GM12875 (cell line): ENCODE data around the gene CSN2.

Experiments
- H3K4me3 ChIP-seq: one replicate; pipeline ENCODE4 v1.5.1; 2011; ENCODE audit warnings: low read depth, low read length, control low read depth
- CTCF ChIP-seq: IDR thresholded peaks from 2 replicates; pipeline ENCODE4 v1.5.1; 2011; ENCODE audit warnings: low read depth, mild to moderate bottlenecking, control low read depth, inconsistent platforms, low read length, moderate library complexity, borderline replicate concordance; ENCODE audit not compliant: insufficient read depth

CSN2 gene

GRCh38 chr4:69965628-69966027, at the start of gene CSN2:
Gene CSN2, minus strand, starts transcription at chr4:69965728. Its CDS starts 4,733 bp downstream, at chr4:69960995.
- TF ChIP-seq CTCF, result no peak
- H3K4me3 ChIP-seq, result no peak within 1 kb of the TSS

GRCh38 chr4:70008771-70009170, 43.2 kb upstream of the CSN2 start:
- no peak for TF ChIP-seq CTCF
- H3K4me3 ChIP-seq, result no peak overlapping the region

GRCh38 chr4:70002507-70002906, 37.0 kb upstream of the CSN2 start:
- no peak overlapping the region for H3K4me3 ChIP-seq
- no peak for TF ChIP-seq CTCF

- no peak overlapping the region for H3K4me3 ChIP-seq
- no peak for TF ChIP-seq CTCF
Measured at GRCh38 chr4:70000711-70001110, 35.2 kb upstream of the CSN2 start.

GRCh38 chr4:69999420-69999819, 33.9 kb upstream of the CSN2 start:
- no peak overlapping the region for H3K4me3 ChIP-seq
- TF ChIP-seq CTCF, result no peak

GRCh38 chr4:69995526-69996016, 30.0 kb upstream of the CSN2 start, which contains the start of gene STATH:
Gene STATH, plus strand, starts transcription at chr4:69995966. Its CDS starts 2,472 bp downstream, at chr4:69998438.
- no peak within 1 kb of the TSS for H3K4me3 ChIP-seq
- no peak for TF ChIP-seq CTCF

GRCh38 chr4:69994782-69995181, 29.3 kb upstream of the CSN2 start:
- no peak for TF ChIP-seq CTCF

More at GRCh38 chr4:69994782-69995181, 29.3 kb upstream of the CSN2 start:
- no peak overlapping the region for H3K4me3 ChIP-seq
